ENCODE measurements around the gene OPA1.

DNA sequence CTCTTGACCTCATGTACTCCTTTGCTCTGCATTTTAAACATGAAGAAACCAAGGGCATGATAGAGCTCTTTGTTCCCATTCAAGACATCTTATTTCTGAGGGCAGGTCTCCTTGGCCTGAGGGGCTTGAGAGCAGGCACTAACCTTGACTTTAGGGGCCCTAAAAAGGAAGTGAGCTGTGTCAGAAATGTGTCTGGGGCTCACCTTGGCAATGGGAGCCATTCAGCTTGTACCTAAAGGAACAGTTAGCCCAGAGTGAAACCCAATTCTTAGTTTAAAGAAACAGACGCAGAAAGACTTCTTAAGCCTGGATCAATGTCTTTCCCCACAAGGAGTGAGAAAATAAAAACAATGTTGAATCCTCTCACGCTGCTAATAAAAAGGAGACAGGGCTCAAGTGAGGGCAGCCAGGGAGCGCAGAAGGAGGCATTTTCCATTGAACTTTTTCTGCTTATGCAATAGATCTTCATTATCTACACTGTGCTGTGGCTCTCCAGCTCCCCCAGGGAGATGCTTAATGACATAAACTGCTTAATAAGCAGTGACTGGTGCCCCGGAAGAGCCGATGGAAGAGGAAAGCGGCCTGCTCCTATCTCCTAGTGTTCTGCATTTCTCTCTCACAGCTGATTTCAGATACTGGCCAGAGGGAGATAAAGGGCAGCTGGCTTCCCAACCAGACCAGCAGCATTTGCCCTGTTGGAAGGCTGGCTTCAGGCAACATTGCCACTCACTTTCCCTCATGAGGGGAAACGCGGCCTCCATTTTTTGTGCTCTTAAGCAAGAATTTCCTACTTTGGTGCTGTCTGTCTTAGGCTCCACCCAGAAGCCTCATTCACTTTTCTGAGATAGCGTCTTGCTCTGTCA lies 152.0 kb downstream of the OPA1 start:
- TF ChIP-seq ZNF766 (CRISPR knock-in tag; IDR thresholded peaks at IDR 0.05; ENCODE audit: borderline replicate concordance) (no peak), TGIF2 (CRISPR knock-in tag; IDR thresholded peaks at IDR 0.05) (no peak), MAZ (IDR thresholded peaks at IDR 0.05; ENCODE audit: borderline replicate concordance, low read depth, low read length) (no peak), MAZ (CRISPR knock-in tag; IDR thresholded peaks at IDR 0.05; ENCODE audit: low read depth) (no peak), JUND (CRISPR knock-in tag; IDR thresholded peaks at IDR 0.05) (no peak), ZFX (CRISPR knock-in tag; IDR thresholded peaks at IDR 0.05; ENCODE audit: low read depth) (peak; percentile 7; the same call in 1 of the 2 replicates)
- TF ChIP-seq, protein P1, sequence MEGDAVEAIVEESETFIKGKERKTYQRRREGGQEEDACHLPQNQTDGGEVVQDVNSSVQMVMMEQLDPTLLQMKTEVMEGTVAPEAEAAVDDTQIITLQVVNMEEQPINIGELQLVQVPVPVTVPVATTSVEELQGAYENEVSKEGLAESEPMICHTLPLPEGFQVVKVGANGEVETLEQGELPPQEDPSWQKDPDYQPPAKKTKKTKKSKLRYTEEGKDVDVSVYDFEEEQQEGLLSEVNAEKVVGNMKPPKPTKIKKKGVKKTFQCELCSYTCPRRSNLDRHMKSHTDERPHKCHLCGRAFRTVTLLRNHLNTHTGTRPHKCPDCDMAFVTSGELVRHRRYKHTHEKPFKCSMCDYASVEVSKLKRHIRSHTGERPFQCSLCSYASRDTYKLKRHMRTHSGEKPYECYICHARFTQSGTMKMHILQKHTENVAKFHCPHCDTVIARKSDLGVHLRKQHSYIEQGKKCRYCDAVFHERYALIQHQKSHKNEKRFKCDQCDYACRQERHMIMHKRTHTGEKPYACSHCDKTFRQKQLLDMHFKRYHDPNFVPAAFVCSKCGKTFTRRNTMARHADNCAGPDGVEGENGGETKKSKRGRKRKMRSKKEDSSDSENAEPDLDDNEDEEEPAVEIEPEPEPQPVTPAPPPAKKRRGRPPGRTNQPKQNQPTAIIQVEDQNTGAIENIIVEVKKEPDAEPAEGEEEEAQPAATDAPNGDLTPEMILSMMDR (CRISPR knock-in tag; IDR thresholded peaks at IDR 0.05) = peak; percentile 49
- TF ChIP-seq, protein P2, sequence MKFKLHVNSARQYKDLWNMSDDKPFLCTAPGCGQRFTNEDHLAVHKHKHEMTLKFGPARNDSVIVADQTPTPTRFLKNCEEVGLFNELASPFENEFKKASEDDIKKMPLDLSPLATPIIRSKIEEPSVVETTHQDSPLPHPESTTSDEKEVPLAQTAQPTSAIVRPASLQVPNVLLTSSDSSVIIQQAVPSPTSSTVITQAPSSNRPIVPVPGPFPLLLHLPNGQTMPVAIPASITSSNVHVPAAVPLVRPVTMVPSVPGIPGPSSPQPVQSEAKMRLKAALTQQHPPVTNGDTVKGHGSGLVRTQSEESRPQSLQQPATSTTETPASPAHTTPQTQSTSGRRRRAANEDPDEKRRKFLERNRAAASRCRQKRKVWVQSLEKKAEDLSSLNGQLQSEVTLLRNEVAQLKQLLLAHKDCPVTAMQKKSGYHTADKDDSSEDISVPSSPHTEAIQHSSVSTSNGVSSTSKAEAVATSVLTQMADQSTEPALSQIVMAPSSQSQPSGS (CRISPR knock-in tag; IDR thresholded peaks at IDR 0.05) = peak; percentile 47; the same call in 1 of the 2 replicates
